Measurements from ENCODE around the gene SUN1.
"Not testable (repeated sequence)": the region's sequence is repeated elsewhere in the genome, so short reads cannot be mapped to it uniquely, and the experiment has no call there.

SUN1 gene

DNA sequence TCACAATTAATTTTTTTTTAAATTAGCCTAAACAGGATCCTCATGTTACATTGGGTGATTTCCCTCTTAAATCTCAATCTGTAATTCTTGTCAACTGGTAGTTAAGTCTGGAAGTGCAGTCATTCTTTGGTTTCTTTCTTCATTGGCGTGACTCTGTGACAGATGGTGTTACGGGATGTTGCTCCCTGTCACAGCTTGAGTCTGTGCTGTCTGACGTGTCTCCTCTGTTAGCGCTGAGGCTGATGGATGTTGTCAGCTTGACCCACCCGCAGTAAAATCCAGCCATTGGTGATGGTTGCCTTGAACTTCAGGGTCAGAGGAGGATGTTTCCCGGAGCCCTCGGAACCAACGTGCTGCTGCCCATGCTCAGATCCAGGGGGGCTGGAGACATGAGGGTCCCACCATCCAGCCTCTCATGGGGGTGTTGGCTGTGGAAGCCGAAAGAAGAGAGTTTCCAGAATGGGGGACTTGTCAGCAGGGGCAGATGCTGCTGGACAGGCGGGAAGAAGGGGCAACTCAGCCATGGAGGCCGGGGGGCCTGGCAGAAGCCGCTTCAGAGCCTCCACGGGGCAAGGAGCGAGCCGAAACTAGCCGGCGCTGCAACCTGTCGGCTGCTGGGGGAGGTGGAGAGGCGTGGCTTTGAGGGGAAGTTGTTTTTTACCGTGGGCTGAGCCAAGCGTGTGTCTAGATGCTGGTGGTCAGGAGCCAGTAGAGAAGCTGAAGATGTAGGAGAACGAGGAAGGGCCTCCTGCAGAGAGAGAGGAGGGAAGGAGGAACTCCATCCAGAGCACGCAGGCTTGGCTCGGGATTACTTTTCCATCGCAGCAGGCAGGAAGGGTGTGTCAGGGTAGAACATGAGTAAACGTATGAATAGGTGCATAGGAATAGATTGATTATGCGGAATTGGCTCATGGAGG lies 3.5 kb downstream of the SUN1 start:
- DNase-seq (ENCODE audit: low spot score) = no peak

DNA sequence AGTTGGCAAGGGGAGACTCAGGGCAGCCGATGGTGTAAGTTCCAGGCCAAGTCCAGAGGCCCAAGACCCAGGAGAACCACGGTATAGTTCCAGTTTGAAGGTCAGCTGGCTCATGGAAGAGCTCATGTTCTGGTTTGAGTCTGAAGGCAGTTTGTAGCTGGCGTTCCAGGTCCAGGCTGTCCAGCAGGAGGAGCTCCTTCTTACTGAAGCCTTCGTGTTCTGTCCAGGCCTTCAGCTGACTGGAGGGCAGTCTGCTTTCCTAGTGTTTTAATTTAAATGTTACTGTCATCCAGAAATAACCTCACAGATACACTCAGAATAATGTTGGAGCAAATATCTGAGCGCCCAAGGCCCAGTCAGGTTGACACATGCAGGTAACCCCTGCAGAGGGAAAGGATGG lies 4.2 kb downstream of the SUN1 start:
- DNase-seq (ENCODE audit: low spot score) = no peak

- no peak for DNase-seq (ENCODE audit: low spot score)
Measured at GRCh38 chr7:837001-837400, 4.7 kb downstream of the SUN1 start.

DNA sequence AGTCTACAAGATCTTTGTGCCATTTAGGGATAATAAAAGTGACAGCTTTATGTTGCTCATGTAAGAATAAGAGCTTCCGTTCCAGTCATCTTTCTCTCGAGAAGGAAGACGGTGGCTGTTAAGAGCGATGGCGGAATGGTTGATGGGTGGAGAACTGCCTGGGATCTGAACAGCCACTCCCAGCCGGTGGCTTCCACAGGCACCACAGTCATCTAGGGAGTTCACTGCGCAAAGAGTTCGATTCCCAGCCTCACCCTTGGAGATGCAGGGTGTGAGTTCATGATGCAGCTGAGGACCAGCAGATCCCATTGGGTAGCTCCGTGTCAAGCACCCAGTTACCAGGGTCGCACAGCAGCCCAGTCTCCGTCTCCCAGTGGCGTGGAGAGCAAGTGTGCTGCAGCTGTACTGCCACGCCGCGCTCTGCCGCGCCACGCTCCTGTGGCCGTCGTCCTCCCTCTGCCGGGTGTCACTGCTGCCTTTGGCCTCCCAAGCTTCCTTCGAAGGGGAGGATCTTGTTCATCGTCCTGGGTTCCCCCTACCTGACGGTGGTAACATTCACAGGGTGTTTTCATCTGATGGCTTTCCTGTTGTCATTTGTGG lies 7.8 kb downstream of the SUN1 start:
- no peak for DNase-seq (ENCODE audit: low spot score)

- no peak for DNase-seq (ENCODE audit: low spot score)
Measured at GRCh38 chr7:841943-842342, 9.7 kb downstream of the SUN1 start.

DNA sequence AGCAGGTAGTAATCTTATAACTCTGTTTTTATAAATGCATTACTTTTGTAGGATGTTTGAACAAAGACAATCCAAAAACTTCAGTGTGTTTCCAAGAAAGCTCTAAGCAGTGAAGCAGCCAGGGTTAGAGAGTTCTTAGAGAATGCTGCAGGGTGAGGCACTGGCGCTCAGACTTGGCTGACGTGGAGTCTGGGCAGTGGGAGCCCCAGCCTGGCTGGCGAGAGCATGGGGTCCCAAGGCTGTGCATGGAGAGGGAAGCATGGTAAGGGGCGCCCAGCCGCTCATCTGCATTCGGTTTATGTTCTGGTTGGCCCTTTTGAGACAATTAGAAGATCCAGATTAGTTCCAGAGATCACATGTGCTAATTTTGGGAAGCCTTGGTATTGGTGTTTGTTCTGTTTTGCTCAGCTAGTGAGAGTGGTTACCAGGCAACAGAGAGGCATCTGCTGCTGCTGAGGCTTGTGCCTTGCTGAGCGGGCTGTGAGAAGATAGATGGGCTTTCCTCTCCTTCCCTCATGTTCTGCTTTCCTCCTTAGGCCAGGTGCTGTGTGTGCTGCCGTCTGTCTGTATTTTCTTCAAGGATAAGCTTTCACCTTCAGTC lies 10.3 kb downstream of the SUN1 start:
- no peak for DNase-seq (ENCODE audit: low spot score)

- no peak for DNase-seq (ENCODE audit: low spot score)
Measured at GRCh38 chr7:843230-843629, 11.0 kb downstream of the SUN1 start.

DNA sequence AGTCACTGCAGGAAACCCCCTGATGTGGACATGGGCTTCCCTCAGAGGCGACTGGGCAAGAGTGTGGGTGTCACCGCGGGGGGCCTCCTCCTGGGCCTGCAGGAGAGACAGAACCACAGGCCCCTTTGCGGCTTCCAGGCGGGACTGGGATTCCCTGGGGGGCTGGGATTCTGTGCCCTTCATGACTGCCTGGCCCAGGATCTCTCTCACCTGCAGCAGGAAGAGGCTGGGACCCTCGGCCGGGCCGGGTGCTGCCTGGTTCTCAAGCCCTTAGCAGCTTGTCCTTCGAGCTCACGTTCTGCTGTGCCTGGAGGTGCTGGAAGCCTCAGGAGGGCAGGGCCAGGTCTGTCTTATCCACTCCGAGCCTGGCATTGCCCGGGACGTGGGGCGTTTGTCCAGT lies 11.8 kb downstream of the SUN1 start:
- no peak for DNase-seq (ENCODE audit: low spot score)

DNA sequence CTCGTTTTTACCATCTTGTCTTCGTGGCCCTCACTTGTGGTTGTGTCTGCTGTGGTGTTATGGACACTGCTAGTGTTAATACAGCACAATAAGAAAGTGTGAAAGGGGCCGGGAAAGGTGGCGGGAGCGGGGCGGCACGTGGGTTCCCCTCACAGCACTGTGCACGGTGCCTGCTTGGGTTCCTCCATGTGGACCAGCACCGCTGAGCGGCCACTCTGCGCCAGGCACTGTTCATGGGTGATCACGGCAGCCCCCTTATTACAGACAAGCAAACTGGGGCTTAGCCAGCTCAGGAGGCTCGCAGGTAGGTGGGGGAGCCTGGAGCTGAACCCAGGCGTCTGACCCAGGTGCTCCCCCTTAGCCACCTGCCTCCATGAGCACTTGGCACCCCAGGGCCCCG lies 12.2 kb downstream of the SUN1 start:
- DNase-seq (ENCODE audit: low spot score) = no peak

DNA sequence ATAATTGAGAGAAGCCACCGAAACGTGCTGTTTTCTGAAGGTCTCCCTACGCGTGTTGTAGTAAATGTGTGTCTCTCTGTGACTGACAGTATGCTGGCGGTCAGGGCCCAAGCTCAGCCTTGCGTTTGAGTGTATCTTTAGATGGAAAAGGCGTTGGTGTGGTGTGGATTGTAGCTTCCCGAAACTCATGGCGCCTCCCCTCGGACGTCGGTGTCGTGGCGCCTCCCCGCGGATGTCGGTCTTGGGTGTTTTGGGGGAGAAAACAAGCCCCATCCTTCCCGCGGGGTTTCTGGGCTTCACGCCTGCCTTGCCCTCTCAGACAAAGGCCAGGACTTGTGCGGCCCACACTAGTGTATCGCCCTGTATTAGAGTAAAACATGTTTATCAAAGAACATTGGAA lies 12.8 kb downstream of the SUN1 start:
- DNase-seq (ENCODE audit: low spot score) = no peak

DNA sequence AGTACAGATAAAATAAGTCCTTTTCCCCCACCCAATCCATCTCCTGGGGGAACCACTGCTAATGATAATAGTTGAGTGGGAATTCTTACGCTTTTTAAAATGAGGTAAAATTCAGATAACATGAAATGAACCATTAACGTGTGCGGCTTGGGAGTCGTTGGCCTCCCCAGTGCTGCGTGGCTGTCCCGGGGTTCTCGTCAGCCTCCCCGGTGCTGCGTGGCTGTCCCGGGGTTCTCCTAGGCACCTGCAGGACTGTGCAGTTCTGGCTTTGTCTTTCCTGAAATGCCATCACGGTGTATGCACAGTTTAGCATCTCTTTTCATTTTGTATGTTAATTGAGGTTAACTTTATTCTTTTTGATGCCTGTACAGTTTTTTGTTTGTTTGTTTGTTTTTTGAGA lies 13.5 kb downstream of the SUN1 start:
- no peak for DNase-seq (ENCODE audit: low spot score)

DNA sequence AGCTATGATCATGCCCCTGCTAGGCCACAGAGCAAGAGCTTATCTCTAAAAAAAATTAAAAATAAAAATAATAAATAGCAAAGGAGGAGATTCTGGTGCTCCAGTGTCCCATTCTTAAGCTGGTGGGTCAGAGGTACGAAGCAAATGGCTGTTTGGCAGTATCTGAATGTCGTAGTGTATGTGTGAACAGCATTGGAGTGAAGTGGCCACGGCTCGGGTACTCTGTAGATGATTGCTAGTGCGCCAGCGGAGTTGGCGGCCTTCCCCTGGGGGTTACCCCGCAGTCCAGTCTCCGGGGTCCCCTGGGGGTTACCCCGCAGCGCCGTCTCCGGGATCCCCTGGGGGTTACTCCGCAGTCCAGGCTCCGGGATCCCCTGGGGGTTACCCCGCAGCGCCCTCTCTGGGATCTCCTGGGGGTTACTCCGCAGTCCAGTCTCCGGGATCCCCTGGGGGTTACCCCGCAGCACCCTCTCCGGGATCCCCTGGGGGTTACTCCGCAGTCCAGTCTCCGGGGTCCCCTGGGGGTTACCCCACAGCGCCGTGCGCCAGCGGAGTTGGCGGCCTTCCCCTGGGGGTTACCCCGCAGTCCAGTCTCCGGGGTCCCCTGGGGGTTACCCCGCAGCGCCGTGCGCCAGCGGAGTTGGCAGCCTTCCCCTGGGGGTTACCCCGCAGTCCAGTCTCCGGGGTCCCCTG lies 14.8 kb downstream of the SUN1 start:
- DNase-seq (ENCODE audit: low spot score) = not testable (repeated sequence)

GRCh38 chr7:847728-848127 lies 15.5 kb downstream of the SUN1 start:
- not testable (repeated sequence) for DNase-seq (ENCODE audit: low spot score)

DNA sequence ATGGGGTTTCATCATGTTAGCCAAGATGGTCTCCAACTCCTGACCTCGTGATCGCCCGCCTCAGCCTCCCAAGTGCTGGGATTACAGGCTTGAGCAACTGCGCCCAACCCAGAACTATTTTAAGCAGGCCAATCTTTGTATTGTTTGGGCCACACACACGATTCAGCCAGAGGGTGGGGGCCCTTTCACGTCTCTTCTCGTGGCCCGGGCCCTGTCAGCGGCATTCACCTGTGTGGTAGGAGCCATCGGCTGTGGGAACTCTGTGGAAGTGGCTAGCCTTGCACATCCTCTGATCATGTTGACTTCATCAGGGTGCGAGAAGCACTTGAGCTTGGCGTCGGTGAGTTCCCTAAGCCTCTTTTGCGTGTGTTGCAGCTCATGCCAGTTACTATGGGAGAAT lies 16.9 kb downstream of the SUN1 start:
- DNase-seq (ENCODE audit: low spot score) = no peak

GRCh38 chr7:849781-850180 lies 17.5 kb downstream of the SUN1 start:
- no peak for DNase-seq (ENCODE audit: low spot score)

DNA sequence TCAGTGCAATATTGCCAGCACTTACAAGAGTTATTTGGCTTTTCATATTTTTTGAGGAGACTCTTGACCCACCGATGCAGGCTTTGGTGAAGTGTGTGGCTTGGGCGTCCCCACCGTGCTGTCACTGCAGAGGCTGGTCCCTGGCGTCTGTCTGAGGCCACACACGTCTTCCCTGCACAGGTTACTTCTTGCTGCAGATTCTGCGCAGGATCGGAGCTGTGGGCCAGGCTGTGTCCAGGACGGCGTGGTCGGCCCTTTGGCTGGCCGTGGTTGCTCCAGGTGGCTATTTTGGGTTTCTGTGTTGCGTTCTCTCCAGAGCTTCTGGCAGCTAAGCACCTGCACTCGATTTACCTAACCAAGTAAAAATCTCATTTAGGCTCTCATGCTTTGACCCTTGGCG lies 18.9 kb downstream of the SUN1 start:
- DNase-seq (ENCODE audit: low spot score) = no peak

GRCh38 chr7:853366-854117 lies 21.3 kb downstream of the SUN1 start:
- DNase-seq (ENCODE audit: low spot score) = no peak

DNA sequence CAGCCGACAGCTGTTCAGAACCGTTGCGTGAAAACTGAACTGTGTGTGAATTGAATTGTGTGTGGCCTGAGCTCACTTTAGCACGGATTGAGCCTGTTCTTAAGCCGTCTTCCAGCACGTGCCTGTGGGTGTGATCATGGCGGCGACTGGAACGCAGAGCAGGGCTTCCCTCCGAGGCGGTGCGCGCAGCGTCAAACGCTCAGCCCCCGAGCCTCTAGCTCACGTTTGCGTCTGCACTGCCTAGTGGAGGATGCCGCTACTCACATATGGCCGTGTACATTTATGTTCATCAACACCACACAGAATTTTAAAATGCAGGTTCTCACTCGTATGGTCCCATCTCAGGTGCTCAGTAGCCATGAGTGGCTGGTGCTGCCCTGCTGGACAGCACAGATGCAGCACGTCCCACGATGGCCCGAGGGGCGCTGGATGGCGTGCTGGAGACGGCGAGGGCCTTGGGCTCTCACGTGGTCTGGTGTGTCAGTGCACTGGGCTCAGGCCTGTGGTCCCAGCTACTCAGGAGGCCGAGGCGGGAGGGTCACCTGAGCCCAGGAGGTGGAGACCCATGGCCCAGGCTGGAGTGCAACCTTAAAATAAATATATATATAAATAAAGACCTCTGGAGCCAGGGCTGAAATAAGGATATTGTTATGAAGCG lies 22.0 kb downstream of the SUN1 start:
- no peak for DNase-seq (ENCODE audit: low spot score)

DNA sequence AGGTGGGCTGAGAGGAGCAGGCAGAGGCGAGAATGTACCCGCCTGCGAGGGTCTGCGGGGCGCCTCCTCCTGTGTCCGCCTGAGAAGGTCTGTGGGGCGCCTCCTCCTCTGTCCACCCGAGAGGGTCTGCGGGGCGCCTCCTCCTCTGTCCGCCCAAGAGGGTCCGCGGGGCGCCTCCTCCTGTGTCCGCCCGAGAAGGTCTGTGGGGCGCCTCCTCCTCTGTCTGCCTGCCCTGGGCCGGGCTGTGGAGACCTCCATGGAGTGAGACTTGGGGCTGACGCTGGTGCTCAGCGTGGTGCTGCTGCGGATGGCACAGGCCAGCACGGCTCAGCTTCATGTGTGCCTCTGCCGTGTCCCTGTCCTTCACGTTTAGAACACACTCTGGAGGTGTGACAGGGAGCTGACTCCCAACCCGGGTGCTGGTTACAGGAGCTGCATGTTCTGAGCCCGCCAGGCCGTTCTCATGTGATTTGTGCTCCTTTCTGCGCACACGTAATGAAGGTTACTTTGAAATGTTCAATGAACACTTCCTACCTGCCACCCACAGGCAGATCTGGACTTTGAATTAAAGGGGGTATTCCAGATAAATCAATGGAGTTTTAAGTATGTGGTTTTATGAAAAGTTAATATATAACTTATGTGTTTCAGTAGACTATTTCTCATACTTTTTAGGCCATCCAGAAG lies 23.6 kb downstream of the SUN1 start:
- DNase-seq (ENCODE audit: low spot score) = no peak

GRCh38 chr7:856444-857095 lies 24.3 kb downstream of the SUN1 start:
- DNase-seq (ENCODE audit: low spot score) = no peak

Data from CD4-positive, alpha-beta T cell treated with Interleukin-6 at 100 ng/mL for 8 hours (primary cell).